ENCODE results near the gene YPEL2. TPM values are rescaled to one million over a fixed set of nuclear protein-coding genes. Genes with fewer than 3 reads are reported as not detected.
A peak's percentile ranks its signal among the peaks of the same experiment; 100 is the strongest.

Gene YPEL2
- polyA plus RNA-seq, 3 donors, result 21.5 to 63.1 (median 25.1) TPM

GRCh38 chr17:59428916-59429485 lies 97.5 kb downstream of the YPEL2 start:
- Mint-ChIP-seq H3K27me3 (ENCODE audit: low read depth in 3 of 3) (peaks cover 2 to 5% (median 2%) of the 10 kb centered on the region in 3 donors), H3K4me1 (peaks cover 24% of the 10 kb centered on the region), H3K4me3 (no peak overlapping the region), H3K27ac (no peak overlapping the region), H3K36me3 (no peaks in the 10 kb centered on the region), H3K9me3 (peaks cover 0 to 3% (median 0%) of the 10 kb centered on the region in 7 donors)
- H3K9me3 ChIP-seq (replicated peaks in 1 of 2; ENCODE audit: control insufficient read depth in 1 of 2, insufficient read depth in 1 of 2, low read length in 2 of 2), result no peaks in the 10 kb centered on the region
- H3K4me2 ChIP-seq (replicated peaks; ENCODE audit: extremely low read depth, low read length, poor library complexity, severe bottlenecking), result no peak overlapping the region
- H4K20me1 ChIP-seq (ENCODE audit: insufficient read depth, low read length), result no peaks in the 10 kb centered on the region
- H3K4me1 ChIP-seq (ENCODE audit: control insufficient read depth in 1 of 2, insufficient read depth in 2 of 2, low read length in 2 of 2), result peaks cover 16 to 25% of the 10 kb centered on the region in 2 donors
- H3K27me3 ChIP-seq (ENCODE audit: control insufficient read depth in 2 of 2, insufficient read depth in 2 of 2, low read length in 2 of 2), result no peaks in the 10 kb centered on the region
- intact Hi-C loops (cut with micrococcal nuclease), result no loop called here
- TF ChIP-seq CTCF (IDR thresholded peaks at IDR 0.05), result no peak
- no peak overlapping the region for H3K9ac ChIP-seq (ENCODE audit: insufficient read depth, low read length, poor library complexity, severe bottlenecking)
- no peaks in the 10 kb centered on the region for H3K36me3 ChIP-seq (replicated peaks in 1 of 2; ENCODE audit: control insufficient read depth in 1 of 2, insufficient read depth in 2 of 2, low read length in 2 of 2)
- H2AFZ ChIP-seq (ENCODE audit: insufficient read depth, low read depth, low read length, poor library complexity, severe bottlenecking), result no peak overlapping the region
- no peak overlapping the region for H3K4me3 ChIP-seq (replicated peaks in 1 of 3; ENCODE audit: low read depth in 2 of 3, low read length in 3 of 3)
- WGBS (ENCODE audit: insufficient coverage), result 100% methylated on average over 2 of the region's 6 CpGs
- H3K79me2 ChIP-seq (ENCODE audit: insufficient read depth, low read length), result no peaks in the 10 kb centered on the region
- DNase-seq, result no peak
- no peak overlapping the region for H3K27ac ChIP-seq (ENCODE audit: low read depth in 1 of 2, low read length in 2 of 2)

- Mint-ChIP-seq H3K27ac (no peak overlapping the region), H3K27me3 (ENCODE audit: low read depth in 3 of 3) (peaks cover 2 to 5% (median 2%) of the 10 kb centered on the region in 3 donors), H3K4me1 (peaks cover 49% of the 10 kb centered on the region)
These were observed 100.1 kb downstream of the YPEL2 start for GRCh38 chr17:59431601-59432000.

More at GRCh38 chr17:59431601-59432000, 100.1 kb downstream of the YPEL2 start:
- intact Hi-C loops (cut with micrococcal nuclease), result no loop called here
- peak in 1 of 3 donors; percentile 42 for DNase-seq
- no peak for TF ChIP-seq CTCF (IDR thresholded peaks at IDR 0.05)
- H3K4me1 ChIP-seq (ENCODE audit: control insufficient read depth in 1 of 2, insufficient read depth in 2 of 2, low read length in 2 of 2), result peaks cover 42 to 51% of the 10 kb centered on the region in 2 donors
- no peak overlapping the region for H3K27ac ChIP-seq (ENCODE audit: low read depth in 1 of 2, low read length in 2 of 2)
- Mint-ChIP-seq H3K4me3 (no peak overlapping the region), H3K36me3 (no peaks in the 10 kb centered on the region), H3K9me3 (peaks cover 0 to 3% (median 0%) of the 10 kb centered on the region in 7 donors)
- H4K20me1 ChIP-seq (ENCODE audit: insufficient read depth, low read length), result no peaks in the 10 kb centered on the region
- no peak overlapping the region for H3K4me2 ChIP-seq (replicated peaks; ENCODE audit: extremely low read depth, low read length, poor library complexity, severe bottlenecking)
- H3K79me2 ChIP-seq (ENCODE audit: insufficient read depth, low read length), result no peaks in the 10 kb centered on the region
- no peaks in the 10 kb centered on the region for H3K36me3 ChIP-seq (replicated peaks in 1 of 2; ENCODE audit: control insufficient read depth in 1 of 2, insufficient read depth in 2 of 2, low read length in 2 of 2)
- no peak overlapping the region for H3K9ac ChIP-seq (ENCODE audit: insufficient read depth, low read length, poor library complexity, severe bottlenecking)
- no peaks in the 10 kb centered on the region for H3K27me3 ChIP-seq (ENCODE audit: control insufficient read depth in 2 of 2, insufficient read depth in 2 of 2, low read length in 2 of 2)
- no peaks in the 10 kb centered on the region for H3K9me3 ChIP-seq (replicated peaks in 1 of 2; ENCODE audit: control insufficient read depth in 1 of 2, insufficient read depth in 1 of 2, low read length in 2 of 2)
- H2AFZ ChIP-seq (ENCODE audit: insufficient read depth, low read depth, low read length, poor library complexity, severe bottlenecking), result no peak overlapping the region
- H3K4me3 ChIP-seq (replicated peaks in 1 of 3; ENCODE audit: low read depth in 2 of 3, low read length in 3 of 3), result no peak overlapping the region

All from CD14-positive monocyte (primary cell).